WERI-Rb-1 (cell line): ENCODE data around the gene POLR2M.

ENCODE experiments used
- DNase-seq: peaks from one replicate; pipeline ENCODE4 v3.0.0-alpha.2; 2020
- H3K27ac ChIP-seq: fragments of 250-450 bp; sonication (Bioruptor Pico); 2 replicates; pipeline ENCODE4 v1.5.1; 2020; ENCODE audit warnings: mild to moderate bottlenecking, moderate library complexity
- H3K27me3 ChIP-seq: fragments of 250-450 bp; sonication (Bioruptor Pico); 2 replicates; pipeline ENCODE4 v1.5.1; 2021; ENCODE audit warnings: mild to moderate bottlenecking, low read depth, moderate library complexity; ENCODE audit not compliant: insufficient read depth, severe bottlenecking
- H3K36me3 ChIP-seq: fragments of 250-450 bp; sonication (Bioruptor Pico); 2 replicates; pipeline ENCODE4 v1.5.1; 2020; ENCODE audit warnings: mild to moderate bottlenecking, moderate library complexity
- H3K4me3 ChIP-seq: 2 replicates; pipeline ENCODE4 v1.5.1; 2011; ENCODE audit warnings: low read depth, mild to moderate bottlenecking, control low read depth, low read length
- H3K9me3 ChIP-seq: fragments of 250-450 bp; sonication (Bioruptor Pico); 2 replicates; pipeline ENCODE4 v1.5.1; 2021; ENCODE audit warnings: mild to moderate bottlenecking, moderate library complexity; ENCODE audit not compliant: severe bottlenecking
- TF ChIP-seq, protein P1 (sequence below): IDR thresholded peaks from 2 replicates; pipeline ENCODE4 v1.5.1; 2011; ENCODE audit warnings: low read depth, mild to moderate bottlenecking, control low read depth, inconsistent platforms, low read length

POLR2M gene

GRCh38 chr15:57692709-57693108 lies 13.8 kb upstream of the POLR2M start:
- Histone ChIP-seq H3K27me3 (no peaks in the 10 kb centered on the region), H3K27ac (no peak overlapping the region), H3K9me3 (no peaks in the 10 kb centered on the region), H3K4me3 (no peak overlapping the region), H3K36me3 (no peaks in the 10 kb centered on the region)
- no peak for DNase-seq
- TF ChIP-seq, protein P1, sequence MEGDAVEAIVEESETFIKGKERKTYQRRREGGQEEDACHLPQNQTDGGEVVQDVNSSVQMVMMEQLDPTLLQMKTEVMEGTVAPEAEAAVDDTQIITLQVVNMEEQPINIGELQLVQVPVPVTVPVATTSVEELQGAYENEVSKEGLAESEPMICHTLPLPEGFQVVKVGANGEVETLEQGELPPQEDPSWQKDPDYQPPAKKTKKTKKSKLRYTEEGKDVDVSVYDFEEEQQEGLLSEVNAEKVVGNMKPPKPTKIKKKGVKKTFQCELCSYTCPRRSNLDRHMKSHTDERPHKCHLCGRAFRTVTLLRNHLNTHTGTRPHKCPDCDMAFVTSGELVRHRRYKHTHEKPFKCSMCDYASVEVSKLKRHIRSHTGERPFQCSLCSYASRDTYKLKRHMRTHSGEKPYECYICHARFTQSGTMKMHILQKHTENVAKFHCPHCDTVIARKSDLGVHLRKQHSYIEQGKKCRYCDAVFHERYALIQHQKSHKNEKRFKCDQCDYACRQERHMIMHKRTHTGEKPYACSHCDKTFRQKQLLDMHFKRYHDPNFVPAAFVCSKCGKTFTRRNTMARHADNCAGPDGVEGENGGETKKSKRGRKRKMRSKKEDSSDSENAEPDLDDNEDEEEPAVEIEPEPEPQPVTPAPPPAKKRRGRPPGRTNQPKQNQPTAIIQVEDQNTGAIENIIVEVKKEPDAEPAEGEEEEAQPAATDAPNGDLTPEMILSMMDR, result no peak

GRCh38 chr15:57694279-57694678 lies 12.2 kb upstream of the POLR2M start:
- Histone ChIP-seq H3K27ac (no peak overlapping the region), H3K36me3 (no peaks in the 10 kb centered on the region), H3K9me3 (no peaks in the 10 kb centered on the region), H3K4me3 (no peak overlapping the region), H3K27me3 (no peaks in the 10 kb centered on the region)
- TF ChIP-seq, protein P1, result no peak
- no peak for DNase-seq

DNA sequence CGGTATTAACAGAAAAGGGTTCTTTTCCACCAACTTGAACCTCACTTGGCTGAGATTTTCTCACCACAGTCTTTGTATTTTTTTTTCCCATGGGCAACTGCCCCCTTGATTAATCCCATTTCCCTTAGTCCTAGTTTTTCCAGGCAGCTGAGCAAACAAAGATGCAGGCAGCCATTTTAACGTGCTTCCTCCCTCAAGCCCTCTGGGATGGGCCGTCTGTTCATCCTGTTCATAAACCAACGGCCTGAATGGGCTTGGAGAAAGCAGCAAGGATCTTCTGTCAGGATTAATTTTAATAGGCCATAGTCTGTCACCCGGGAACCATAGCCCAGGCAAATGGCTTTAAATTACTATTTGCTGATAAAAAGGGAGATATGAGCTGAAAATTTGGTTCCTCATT lies 10.4 kb upstream of the POLR2M start:
- DNase-seq, result no peak
- Histone ChIP-seq H3K4me3 (no peak overlapping the region), H3K27me3 (no peaks in the 10 kb centered on the region), H3K9me3 (no peaks in the 10 kb centered on the region), H3K36me3 (no peaks in the 10 kb centered on the region), H3K27ac (no peak overlapping the region)
- TF ChIP-seq, protein P1, result no peak

GRCh38 chr15:57697588-57697987 lies 8.9 kb upstream of the POLR2M start:
- H3K4me3 ChIP-seq, result no peak overlapping the region
- H3K27me3 ChIP-seq, result no peaks in the 10 kb centered on the region
- no peaks in the 10 kb centered on the region for H3K9me3 ChIP-seq
- H3K27ac ChIP-seq, result no peak overlapping the region
- TF ChIP-seq, protein P1, result no peak
- no peak for DNase-seq
- no peaks in the 10 kb centered on the region for H3K36me3 ChIP-seq

DNA sequence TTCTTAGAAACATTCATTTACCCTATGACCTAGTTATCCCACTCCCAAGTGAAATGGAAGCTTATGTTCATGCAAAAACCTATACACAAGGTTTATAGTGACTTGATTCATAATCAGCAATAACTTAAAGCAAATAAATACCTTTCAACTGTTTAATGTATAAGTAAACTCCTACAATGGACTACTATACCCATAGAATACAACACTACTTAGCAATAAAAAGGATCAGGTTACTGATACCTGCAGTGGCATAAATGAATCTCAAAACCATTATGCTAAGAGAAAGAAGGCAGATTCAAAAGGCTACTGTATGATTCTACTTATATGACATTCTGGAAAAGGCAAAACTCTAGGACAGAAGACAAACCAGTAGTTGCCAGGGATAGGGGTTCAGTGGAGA lies 8.3 kb upstream of the POLR2M start:
- Histone ChIP-seq H3K27me3 (no peaks in the 10 kb centered on the region), H3K4me3 (no peak overlapping the region), H3K27ac (no peak overlapping the region), H3K9me3 (no peaks in the 10 kb centered on the region), H3K36me3 (no peaks in the 10 kb centered on the region)
- DNase-seq, result no peak
- TF ChIP-seq, protein P1, result no peak

- Histone ChIP-seq H3K9me3 (no peaks in the 10 kb centered on the region), H3K27me3 (no peaks in the 10 kb centered on the region), H3K36me3 (no peaks in the 10 kb centered on the region), H3K27ac (no peak overlapping the region), H3K4me3 (no peak overlapping the region)
- TF ChIP-seq, protein P1, result no peak
- DNase-seq, result no peak
These were observed 7.5 kb upstream of the POLR2M start for GRCh38 chr15:57698991-57699390.
